ENCODE data around the gene ZNF77.
A peak's percentile ranks its signal among the peaks of the same experiment; 100 is the strongest.
"Not testable (repeated sequence)": the region's sequence is repeated elsewhere in the genome, so short reads cannot be mapped to it uniquely, and the experiment has no call there.

The ZNF77 gene

DNA sequence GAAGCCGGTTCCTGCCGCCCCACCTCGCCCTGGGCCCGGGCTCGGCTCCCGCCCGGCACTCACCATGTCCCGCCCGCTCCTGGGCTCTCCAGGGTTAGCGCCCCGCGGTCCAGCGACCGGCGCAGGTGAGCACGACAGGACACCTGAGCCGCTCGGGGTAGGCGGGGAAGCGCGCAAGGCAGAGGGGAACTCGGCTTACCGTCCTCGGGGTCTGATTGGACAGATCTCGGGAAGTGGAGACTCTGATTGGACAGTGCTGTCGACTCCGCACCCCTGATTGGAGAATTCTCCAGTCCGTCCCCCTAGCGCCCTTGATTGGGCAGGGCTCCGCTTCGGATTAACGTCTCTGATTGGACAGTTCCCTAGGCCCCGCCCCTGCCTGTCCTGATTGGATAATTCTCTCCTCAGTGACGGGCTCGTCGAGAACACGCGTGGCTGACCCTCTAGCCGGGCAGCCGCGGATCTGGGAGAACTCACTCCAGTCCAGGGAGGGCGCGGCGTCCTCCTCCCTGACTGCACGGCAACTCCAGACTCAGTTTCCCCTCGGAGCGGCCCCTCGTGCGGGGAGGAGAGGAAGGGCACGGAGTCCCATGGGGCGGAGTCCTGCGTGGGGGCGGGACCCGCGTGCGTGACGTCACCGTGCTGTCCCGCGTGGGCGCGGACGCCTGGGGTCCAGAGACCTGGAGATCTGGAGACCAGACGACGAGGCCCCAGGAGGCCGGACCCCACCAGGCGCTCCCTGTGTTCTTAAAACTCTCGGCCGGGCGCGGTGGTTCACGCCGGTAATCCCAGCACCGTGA, at the start of gene ZNF77:
TSS of gene ZNF77 (minus strand) at position 197 of the 800 bp plus-strand sequence. CDS start at position 66, 131 bp downstream.
- DNase-seq (ENCODE audit: low read depth), result peak; percentile 97

DNA sequence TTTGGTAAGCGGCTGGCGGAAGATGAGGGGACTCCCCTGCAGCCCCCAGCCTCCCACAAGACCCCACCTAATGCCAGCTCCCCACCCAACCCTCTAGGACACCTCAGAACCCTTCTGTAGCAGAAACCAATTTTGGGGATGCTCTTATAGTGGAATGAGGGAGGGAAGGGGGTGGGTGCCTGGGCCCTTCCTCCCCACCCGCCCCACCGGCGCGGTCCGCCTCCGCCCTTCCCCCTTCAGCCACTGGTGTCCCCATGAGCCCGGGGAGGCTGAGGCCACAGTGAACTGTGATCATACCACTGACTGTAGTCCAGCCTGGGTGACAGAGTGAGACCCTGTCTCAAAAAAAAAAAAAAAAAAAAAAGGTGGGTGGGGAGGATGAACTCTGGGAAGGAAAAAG, 48.8 kb upstream of the ZNF77 start:
- DNase-seq (ENCODE audit: low read depth), result no peak

DNA sequence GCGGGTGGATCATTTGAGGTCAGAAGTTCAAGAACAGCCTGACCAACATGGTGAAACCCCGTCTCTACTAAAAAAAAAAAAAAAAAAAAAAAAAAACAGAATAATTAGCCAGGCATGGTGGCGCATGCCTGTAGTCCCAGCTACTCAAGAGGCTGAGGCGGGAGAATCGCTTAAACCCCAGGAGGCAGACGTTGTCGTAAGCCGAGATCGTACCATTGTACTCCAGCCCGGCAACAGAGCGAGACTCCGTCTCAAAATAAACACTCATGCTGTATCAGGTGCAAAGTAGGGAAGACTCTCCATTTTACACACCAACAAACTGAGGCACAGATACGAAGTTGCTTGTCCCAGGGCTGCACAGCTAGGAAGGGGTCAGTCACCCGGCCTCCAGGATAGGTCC, 48.2 kb upstream of the ZNF77 start:
- DNase-seq (ENCODE audit: low read depth), result no peak

DNA sequence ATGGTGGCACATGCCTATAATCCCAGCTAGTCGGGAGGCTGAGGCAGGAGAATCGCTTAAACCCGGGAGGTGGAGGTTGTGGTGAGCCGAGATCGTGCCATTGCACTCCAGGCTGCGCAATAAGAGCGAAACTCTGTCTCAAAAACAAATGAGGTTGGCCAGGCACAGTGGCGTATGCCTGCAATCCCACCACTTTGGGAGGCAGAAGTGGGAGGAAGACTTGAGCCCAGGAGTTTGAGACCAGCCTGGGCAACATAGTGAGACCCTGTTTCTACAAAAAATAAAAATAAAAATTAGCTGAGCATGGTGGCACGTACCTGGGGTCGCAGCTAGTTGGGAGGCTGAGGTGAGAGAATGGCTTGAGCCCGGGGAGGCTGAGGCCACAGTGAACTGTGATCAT, 47.6 kb upstream of the ZNF77 start:
- not testable (repeated sequence) for DNase-seq (ENCODE audit: low read depth)

DNA sequence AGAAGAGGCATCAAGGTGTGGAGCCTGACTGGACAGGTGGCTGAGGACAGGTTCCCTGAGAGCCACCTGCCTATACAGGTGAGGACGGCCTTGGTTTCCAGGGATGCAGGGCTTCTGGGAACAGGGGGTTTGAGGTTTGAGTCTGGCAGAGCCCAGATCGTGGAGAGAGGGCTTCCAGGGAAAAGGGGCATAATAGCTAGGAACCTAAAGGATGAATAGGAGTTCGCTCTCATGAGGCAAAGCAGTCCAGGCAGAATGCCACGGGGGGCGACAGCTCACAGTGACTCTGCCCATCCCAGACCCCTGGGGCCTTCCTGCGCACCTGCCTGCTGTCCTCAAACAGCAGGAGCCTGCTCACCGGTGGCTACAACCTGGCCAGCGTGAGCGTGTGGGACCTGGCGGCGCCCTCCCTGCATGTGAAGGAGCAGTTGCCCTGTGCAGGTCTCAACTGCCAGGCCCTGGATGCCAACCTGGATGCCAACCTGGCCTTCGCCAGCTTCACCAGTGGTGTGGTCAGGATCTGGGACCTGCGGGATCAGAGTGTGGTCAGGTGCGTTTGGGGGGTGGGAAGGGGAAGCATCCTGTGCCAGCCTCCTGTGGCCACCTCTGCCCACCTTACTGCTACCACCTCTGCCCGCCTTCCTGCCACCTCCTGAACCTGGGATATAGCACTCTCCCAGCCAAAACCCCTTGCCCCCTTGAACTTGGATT, 44.6 kb upstream of the ZNF77 start:
- no peak for DNase-seq (ENCODE audit: low read depth)

DNA sequence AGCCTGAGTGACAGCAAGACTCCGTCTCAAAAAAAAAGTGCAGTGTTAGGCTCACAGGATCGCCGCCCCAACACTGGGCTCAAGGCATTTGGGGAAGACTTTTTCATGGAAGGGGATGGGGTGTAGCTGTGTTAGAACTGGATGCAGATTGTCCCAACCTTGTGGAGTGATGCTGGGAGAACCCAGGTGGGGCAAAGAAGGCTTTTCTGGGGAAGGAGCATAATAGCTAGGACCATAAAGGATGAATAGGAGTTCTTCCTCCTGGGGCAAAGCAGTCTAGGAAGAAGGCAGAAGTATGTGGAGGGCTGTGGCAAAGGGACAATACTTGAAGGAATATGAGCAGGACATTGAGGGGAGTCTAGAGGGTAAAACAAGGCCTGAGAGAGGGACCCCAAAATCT, 43.8 kb upstream of the ZNF77 start:
- DNase-seq (ENCODE audit: low read depth), result no peak

DNA sequence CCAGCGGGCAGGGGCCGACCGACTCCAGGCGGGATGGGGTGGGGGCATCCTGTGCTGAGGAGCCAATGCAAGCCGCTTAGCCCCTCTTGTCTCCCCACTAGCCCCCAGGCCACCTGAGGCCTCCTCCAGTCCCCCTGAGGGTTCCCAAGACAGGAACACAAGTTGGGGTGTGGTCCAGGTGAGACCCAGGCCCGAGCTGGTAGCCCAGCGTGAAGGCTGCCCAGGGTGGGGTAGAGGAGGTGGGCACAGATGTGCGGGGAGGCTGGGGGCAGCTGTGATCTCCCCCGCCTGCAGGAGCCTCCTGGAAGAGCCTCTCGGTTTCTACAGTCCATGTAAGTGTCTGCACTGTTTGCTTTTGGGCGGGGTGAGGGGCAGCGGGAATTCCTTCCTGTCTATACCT, 43.0 kb upstream of the ZNF77 start:
- no peak for DNase-seq (ENCODE audit: low read depth)

DNA sequence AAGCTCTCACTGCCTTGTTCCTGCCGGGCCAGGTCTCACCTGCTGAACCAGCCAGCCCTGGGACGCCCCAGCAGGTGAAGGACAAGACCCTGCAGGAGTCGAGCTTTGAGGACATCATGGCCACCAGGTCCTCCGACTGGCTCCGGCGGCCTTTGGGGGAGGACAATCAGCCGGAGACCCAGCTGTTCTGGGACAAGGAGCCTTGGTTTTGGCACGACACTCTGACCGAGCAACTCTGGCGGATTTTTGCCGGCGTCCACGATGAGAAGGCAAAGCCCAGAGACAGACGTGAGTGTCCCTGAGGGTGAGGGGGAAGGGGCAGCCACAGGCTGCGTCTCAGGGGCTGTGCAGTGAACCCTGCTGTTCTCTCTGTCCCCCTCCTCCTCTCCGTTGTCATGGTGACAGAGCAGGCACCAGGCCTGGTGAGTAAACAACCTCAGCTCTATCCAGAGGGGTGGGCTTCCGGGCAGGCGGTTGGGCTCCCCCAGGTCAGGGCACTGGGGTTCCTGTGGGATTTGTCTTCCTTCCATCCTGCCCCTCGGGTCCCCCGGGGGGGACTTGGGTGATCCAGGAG, 42.3 kb upstream of the ZNF77 start:
- no peak for DNase-seq (ENCODE audit: low read depth)

DNA sequence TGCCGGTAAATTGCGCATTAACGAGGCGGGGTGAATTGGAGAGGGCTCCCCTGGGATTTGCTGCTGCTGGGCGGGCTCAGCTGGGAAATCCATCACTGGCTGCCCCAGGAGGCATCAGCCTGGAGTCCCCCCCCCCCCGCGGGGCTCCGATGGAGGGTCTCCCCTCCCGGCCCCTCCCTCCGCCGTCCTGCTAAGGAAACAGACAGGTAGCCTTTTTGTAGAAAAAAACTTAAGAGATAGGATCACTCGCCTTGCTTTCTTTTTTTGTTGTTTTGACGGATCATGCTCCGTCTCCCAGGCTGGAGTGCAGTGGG, 39.4 kb upstream of the ZNF77 start:
- no peak for DNase-seq (ENCODE audit: low read depth)

DNA sequence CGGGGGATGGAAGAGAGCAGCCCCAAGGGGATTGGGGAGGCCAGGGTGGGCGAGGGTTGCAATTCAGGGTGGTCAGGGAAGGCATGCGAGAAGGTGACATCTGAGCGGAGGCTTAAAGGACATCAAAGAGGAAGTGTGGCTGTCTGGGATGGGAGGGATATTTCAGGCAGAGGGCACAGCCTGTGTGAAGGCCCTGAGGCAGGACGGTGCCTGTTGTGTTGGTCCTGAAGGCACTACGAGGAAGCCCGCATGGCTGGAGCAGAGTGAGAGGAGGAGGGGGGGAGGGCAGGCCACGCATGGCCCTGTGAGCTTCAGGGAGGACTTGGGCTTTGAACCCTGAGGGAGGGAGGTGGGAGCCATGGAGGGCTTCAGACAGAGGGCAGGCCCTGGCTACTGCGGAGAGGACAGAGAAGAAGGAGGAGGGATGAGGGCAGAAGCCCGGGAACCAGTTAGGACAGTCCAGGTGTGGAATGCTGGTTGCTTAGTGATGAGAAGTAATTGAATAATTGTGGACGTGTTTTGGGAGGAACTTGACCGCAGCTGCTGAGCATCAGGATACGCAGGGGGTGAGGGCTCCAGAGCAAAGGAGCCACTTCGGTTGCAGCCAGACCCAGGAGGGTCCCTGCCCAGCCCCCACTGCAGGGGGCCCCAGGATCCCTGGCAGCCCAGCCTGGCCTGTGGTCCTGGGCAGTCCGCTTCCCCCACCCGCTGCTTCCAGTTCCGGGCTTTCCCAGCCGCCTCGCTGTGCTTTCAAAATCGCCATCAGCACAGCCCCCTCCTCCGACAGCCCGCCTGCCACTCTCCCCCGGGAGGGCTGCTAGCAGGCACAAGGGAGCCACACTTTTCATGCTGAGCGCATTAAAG, 38.8 kb upstream of the ZNF77 start:
- no peak for DNase-seq (ENCODE audit: low read depth)

DNA sequence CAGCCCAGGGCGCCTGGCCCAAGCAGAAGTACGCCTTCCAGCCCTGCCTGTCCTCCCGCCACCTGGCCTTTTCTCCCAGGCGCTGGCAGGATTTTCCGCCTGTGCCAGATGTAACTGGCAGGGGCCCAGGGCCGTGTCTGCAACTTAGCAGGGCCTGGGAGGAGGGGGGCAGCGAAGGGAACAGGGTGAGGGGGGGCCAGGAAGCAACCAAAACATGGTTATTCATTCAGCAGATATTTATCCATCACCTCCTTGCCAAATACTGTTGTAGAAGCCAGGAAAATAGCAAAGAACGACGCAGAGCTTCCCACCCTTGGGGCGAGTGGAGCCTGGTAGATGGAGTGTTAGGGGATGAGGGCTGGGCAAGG, 38.2 kb upstream of the ZNF77 start:
- no peak for DNase-seq (ENCODE audit: low read depth)

DNA sequence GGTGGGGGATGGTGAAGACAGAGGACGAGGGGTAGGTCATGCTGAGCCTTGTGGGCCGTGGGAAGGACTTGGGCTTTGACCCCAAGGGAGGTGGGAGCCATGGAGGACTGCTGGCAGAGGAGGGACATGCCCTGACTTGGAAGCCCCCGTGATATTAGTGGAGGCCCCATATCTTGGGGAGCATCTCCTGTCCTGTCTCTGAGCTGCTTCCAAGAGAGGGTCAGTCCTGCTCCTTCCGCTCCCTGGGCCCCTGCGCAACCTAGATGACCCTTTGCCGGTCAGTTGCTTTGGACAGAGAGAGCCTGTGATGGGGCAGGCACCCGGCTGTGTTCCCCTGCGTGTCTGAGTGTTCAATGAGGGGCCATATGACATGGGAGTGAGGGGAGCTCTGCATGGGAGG, 37.8 kb upstream of the ZNF77 start:
- DNase-seq (ENCODE audit: low read depth), result no peak

DNA sequence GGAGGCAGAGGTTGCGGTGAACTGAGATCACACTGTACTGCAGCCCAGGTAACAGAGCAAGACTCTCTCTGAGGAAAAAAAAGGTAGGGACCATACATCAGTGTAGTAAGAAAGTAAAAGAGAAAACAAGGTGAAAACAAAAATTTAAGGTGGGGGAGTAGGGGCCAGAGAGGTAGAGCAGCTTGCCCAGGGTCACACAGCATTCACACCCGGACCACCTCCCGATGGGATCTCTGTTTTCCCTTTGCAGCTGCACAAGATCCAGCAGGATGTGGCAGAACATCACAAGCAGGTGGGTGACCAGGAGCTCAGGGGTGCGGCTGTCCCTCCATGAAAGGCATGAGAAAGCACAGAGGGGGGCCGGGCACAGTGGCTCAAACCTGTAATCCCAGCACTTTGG, 37.1 kb upstream of the ZNF77 start:
- no peak for DNase-seq (ENCODE audit: low read depth)

DNA sequence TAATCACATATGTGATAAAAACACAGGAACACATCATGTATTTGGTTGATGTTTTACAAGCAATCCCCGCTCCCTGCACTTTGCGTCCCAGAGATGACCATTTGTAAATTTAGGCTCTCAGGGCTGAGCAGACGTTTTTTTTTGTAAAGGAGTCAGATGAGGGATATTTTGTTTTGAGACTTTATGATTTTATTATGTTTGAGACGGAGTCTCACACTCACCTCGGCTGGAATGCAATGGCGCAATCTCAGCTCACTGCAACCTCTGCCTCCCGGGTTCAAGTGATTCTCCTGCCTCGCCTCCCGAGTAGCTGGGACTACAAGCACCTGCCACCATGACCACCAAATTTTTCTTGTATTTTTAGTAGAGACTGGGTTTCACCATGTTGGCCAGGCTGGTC, 34.0 kb upstream of the ZNF77 start:
- DNase-seq (ENCODE audit: low read depth), result no peak

DNA sequence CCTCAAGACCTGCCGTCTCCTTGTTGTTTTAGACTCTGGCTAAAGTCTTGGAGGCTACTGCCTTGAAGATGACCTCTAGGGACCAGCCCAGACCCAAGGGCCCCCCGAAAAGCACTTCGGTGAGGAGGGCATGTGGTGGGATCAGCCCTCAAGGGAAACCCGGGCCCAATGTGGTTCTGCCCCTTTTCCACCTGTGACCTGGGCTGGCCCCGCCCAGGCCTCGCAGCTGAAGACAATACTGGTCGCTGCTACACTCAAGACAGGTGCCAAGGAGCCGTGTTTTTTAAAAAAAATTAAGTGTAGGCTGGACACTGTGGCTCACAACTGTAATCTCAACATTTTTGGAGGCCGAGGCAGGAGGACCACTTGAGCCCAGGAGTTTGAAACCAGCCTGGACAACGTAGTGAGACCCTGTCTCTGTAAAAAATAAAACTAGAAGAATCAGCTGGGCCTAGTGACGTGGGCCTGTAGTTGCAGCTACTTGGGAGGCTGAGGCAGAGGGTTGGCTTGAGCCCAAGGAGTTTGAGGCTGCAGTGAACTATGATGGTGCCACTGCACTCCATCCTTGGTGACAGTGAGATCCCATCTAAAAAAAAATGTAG, 33.5 kb upstream of the ZNF77 start:
- no peak for DNase-seq (ENCODE audit: low read depth)

DNA sequence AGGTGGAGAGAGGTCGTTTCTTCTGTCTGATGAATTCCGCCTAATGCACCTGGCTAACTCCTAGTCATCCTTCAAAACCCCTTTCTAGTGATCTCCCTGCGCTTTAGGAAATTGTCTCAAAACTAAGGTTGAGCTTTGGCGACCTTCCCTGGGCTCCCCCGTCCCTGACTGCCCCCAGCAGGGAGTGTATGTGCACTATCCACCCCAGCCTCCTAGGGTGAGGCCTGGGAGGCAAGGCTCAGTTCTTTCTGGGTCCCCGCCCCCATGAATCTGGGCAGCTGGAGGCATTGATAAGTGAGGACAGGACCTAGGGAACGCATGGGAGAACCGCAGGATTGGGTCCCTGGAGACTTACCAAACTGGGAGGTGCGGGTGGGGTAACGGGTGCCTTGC, 33.0 kb upstream of the ZNF77 start:
- DNase-seq (ENCODE audit: low read depth), result no peak

DNA sequence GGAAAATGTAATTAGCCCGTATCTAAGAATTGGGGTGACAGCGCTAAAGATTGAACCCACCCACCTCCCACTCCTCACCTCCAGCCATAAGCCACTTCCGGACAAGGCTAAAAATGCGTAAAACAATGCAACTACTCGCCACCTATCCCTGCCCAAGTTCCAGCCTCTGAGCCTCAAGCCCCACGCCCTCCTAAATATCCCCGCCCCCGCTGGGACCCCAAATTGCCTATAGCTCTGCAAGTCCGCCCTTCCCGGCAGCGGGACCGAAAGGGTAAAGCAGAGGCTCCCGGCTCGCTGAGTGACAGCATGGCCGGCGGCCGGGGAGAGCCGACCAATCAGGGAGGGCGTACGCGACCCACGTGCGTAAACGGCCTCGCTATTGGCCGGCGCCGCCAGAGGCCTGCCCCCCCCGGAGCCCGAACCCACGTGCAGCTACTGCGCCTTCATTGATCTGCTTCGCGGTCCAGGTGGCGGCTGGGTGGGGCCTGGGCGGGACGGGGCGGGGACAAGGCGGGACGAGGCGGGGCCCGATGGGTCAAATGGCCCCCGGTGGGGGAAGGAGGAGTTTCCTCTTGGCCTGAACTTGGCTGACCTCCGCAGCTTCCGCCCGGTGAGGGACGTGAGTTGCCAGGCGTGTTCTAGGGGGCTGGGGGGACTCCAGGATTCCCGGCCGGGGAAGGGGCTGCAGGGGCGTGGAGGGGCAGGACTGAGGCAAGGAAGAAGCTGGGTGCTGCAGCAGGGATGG, 32.4 kb upstream of the ZNF77 start, which contains the start of gene TLE6:
TSS of gene TLE6 (plus strand) at position 564 of the 745 bp plus-strand sequence. CDS start 670 bp downstream, outside the sequence.
- peak; percentile 93 for DNase-seq (ENCODE audit: low read depth)

DNA sequence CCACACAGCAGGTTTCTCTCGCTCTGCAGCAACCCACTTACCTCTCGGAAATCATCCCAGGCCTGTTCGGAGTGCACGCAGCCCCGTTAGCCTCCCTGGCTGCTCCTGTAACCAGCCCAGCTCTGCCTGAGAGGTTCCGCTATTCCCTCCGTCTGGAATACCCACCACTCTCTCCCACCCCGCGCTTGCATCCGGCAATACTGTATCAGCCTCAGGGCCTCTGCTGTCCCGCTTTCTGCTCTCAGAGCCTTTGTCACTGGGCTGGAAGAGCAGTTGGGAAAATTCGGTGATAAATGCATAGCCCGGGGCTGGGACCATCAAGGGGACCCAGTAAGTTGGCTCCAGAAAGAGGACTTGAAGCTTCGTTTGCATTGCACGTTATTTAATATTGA, 31.8 kb upstream of the ZNF77 start:
- no peak for DNase-seq (ENCODE audit: low read depth)

DNA sequence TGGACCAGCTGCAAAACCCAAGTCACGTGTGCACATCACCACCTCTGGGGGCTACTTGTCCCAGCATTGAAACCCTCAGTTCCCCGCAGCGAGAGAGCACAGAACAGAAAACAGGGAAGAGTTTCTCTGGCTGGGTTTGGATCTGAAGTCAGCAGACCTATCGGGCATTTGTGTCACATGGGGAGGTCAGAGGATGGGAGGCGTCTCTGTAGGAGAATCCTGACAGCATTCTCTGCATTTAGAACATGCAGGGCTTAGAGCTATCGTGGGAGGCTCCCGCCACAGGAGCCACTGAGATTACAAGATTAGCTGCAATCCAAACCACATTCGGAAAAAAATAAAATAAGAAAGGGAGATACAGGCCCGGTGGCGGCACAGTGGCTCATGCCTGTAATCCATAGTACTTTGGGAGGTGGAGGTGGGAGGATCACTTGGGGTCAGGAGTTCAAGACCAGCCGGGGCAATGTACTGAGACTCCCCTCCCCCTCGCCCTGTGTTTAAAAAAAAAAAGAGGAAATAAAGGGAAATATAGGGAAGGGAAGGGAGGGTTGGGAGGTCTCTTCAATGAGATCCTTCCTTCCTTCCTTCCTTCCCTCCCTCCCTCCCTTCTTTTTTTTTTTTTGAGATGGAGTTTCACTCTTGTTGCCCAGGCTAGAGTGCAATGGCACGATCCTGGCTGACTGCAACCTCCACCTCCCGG, 29.7 kb upstream of the ZNF77 start:
- peak; percentile 17 for DNase-seq (ENCODE audit: low read depth)

DNA sequence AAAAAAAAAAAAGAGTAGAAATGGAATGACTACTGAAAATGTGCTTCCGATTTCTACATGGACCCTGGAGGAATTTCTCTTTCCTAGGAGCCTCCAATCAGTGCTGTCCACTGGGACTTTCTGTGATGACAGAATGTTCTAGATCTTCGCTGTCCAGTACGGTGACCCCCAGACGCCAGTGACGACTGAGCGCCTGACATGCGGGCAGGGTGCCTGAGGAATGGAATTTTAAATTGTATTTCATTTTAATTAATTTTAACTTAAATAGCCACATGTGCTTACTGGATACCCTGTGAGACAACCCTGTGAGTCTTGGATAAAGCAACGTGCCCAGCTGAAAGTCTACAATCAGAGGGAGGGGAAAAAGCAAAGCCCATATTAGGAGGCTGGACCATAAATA, 28.5 kb upstream of the ZNF77 start:
- no peak for DNase-seq (ENCODE audit: low read depth)
